COR-L47 (cell line): ENCODE results near the gene CGB8.

ENCODE experiments used
- DNase-seq: peaks from one replicate; lab custom pipeline; 2025; lab: John Stamatoyannopoulos, UW

The CGB8 gene

GRCh38 chr19:49006905-49007304 is 42.0 kb downstream of the CGB8 start:
- no peak for DNase-seq

GRCh38 chr19:49004964-49005614 is 43.8 kb downstream of the CGB8 start:
- no peak for DNase-seq

GRCh38 chr19:49004133-49004532 is 44.8 kb downstream of the CGB8 start:
- DNase-seq = no peak

- no peak for DNase-seq
Measured at GRCh38 chr19:48999481-49000325, 49.2 kb downstream of the CGB8 start.

GRCh38 chr19:48997972-48998371 is 50.9 kb downstream of the CGB8 start:
- DNase-seq = no peak
